Heart left ventricle (tissue), 16 donors: ENCODE results near the gene DNAI2. TPM values are rescaled to one million over a fixed set of nuclear protein-coding genes. Genes with fewer than 3 reads are reported as not detected.
A peak's percentile ranks its signal among the peaks of the same experiment; 100 is the strongest.

ENCODE experiments used
- ATAC-seq, 4 donors: fragments of 200-7000 bp; cut with Tn5 transposase; one replicate each; pipeline ENCODE4 v1.9.1; 2020 to 2022; ENCODE audit warnings: moderate library complexity in 4 of 4, mild to moderate bottlenecking in 3 of 4, moderate number of reproducible peaks in 1 of 4
- DNase-seq, 5 donors: peaks; one replicate each; pipeline ENCODE4 v3.0.0-alpha.2; 2020
- H3K27ac ChIP-seq, 12 donors: fragments of 200-600 bp; sonication (generic) in 4 of 12; one replicate each; pipeline versions ENCODE4 v1.5.0 to v1.8.0; 2016 to 2022; ENCODE audit warnings: mild to moderate bottlenecking in 2 of 12
- H3K27me3 ChIP-seq, 9 donors: fragments of 200-600 bp; sonication (generic) in 2 of 9; one replicate each; pipeline versions ENCODE4 v1.5.1 to v1.8.0; 2016 to 2022; ENCODE audit warnings: mild to moderate bottlenecking in 3 of 9
- H3K36me3 ChIP-seq, 9 donors: fragments of 200-600 bp; sonication (generic) in 2 of 9; one replicate each; pipeline versions ENCODE4 v1.5.0 to v1.8.0; 2018 to 2022; ENCODE audit warnings: mild to moderate bottlenecking in 2 of 9
- H3K4me1 ChIP-seq, 12 donors: fragments of 200-600 bp; sonication (generic) in 4 of 12; one replicate each; pipeline versions ENCODE4 v1.5.0 to v1.8.0; 2016 to 2022; ENCODE audit warnings: mild to moderate bottlenecking in 3 of 12
- H3K4me3 ChIP-seq, 12 donors: fragments of 200-600 bp; sonication (generic) in 4 of 12; one replicate each; pipeline versions ENCODE4 v1.5.0 to v1.8.0; 2017 to 2022; ENCODE audit warnings: mild to moderate bottlenecking in 9 of 12, moderate library complexity in 4 of 12
- H3K9me3 ChIP-seq, 12 donors: fragments of 200-600 bp; sonication (generic) in 4 of 12; one replicate each; pipeline versions ENCODE4 v1.5.0 to v1.8.0; 2016 to 2022; ENCODE audit warnings: mild to moderate bottlenecking in 1 of 12
- CTCF ChIP-seq, 12 donors: fragments of 200-600 bp; sonication (generic) in 4 of 12; IDR thresholded peaks; one replicate each; pipeline versions ENCODE4 v1.5.0 to v1.8.0; 2018 to 2022; ENCODE audit warnings: antibody characterized with exemption in 12 of 12, mild to moderate bottlenecking in 5 of 12
- POLR2A ChIP-seq, 2 donors: fragments of 450-650 bp; IDR thresholded peaks; one replicate each; pipeline ENCODE4 v1.6.1; 2017; ENCODE audit warnings: antibody characterized with exemption in 2 of 2, mild to moderate bottlenecking in 2 of 2, moderate library complexity in 2 of 2
- WGBS, 4 donors: extraction: QIAGEN DNeasy Blood & Tissue Kit in 2 of 4; methylation state at CpG; one replicate each; pipeline versions ENCODE4 v1.1.5 to v1.1.7; 2013 to 2018; 5-methylcytosine and 5-hydroxymethylcytosine counted together
- intact Hi-C, 10 donors: fragments of 100-400 bp; cut with DNase I; formaldehyde crosslinking; loops; one replicate each; pipeline versions ENCODE4 v1.11.1 to v1.14.2; 2022
- polyA plus RNA-seq, 2 donors: library from polyadenylated mRNA; stranded (reverse); fragments of 200-250 nt; gene quantifications; one replicate each; pipeline ENCODE4 v1.2.3, GENCODE V29; 2013
- total RNA-seq, 9 donors: library from RNA; depleted of rRNA in 2 of 9; stranded (reverse); fragments of >200 nt in 2 of 9; fragmentation: NEBNext Ultra II Directional in 3 of 9; extraction: Animal tissue kit (Norgen Biotek cat#: 25700) in 3 of 9; gene quantifications; one replicate each; pipeline versions ENCODE4 v1.1.0 to v1.2.4, GENCODE V29; 2016 to 2023
- donor health status: ischemic (EF 13 %, LVEDD 7.1; RV severe dilation, severe dysfunction).
- donor health status: healthy with polysubstance abuse.
- donor health status: DM: no; HTN: yes; CAD: no.
- donor health status: DM: no; HTN: no; CAD: no.
- donor health status: ischemic (EF 25% LVEDD 6.9; RV normal size, moderate dysfunction).
- donor health status: ischemic (EF 25% LVEDD 5.7; RV mildly dilated, moderate dysfunction).
- donor health status: healthy.
- donor health status: DM: yes; HTN: yes; CAD: no.
- donor health status: ischemic (EF 35%, LVEDD 5.7; RV mildly dilated, moderate dysfunction).
- donor health status: nonischemic (EF 11% LVEDD 7.7; RV severe dilation, severe dysfunction).
- donor health status: DM: yes; HTN: yes; CAD: no.
- donor health status: PGD.
- donor health status: ischemic (EF 29% LVEDD 5.4; RV normal size, mild dysfunction).
- donor health status: nonischemic (EF 23%, LVEDD 6.1; RV moderate dilation, normal function).

Gene DNAI2
- total and polyA plus RNA-seq, 11 donors: not detected

- Histone ChIP-seq H3K27ac (no peak overlapping the region), H3K4me3 (no peak overlapping the region), H3K4me1 (peaks cover 0 to 11% (median 4%) of the 10 kb centered on the region in 12 donors), H3K9me3 (peaks cover 0 to 12% (median 0%) of the 10 kb centered on the region in 12 donors), H3K27me3 (no peaks in the 10 kb centered on the region), H3K36me3 (no peaks in the 10 kb centered on the region)
- 65 to 72% (median 69%) methylated on average over 8 to 10 of the region's 10 CpGs for WGBS, 4 donors
- intact Hi-C loops: loop anchor here in 7 of 10 donors (5.0 to 10.0 kb wide), 5 partner anchors 46 to 189 kb away; partner anchors contain the start of gene BTBD17 (in 1 of the 7)
- TF ChIP-seq POLR2A (IDR thresholded peaks at IDR 0.05) (no peak), CTCF (IDR thresholded peaks at IDR 0.05) (peak in 6 of 12 donors; percentile 5 to 25 (median 15))
- DNase-seq (no peak), ATAC-seq (no peak)
Observed at GRCh38 chr17:74305865-74306654, 32.0 kb downstream of the DNAI2 start.

- H3K27ac ChIP-seq: peak overlapping the region in 5 of 12 donors; percentile 2 to 65 (median 28)
- peaks cover 0 to 21% (median 0%) of the 10 kb centered on the region in 12 donors for H3K9me3 ChIP-seq
- intact Hi-C loops: loop anchor here in 7 of 10 donors (5.0 to 10.0 kb wide), 5 partner anchors 44 to 187 kb away; partner anchors contain the start of gene BTBD17 (in 1 of the 7)
- ATAC-seq: peak; percentile 79 to 94 (median 91)
- H3K36me3 ChIP-seq: no peaks in the 10 kb centered on the region
- DNase-seq: peak; percentile 68 to 84 (median 75)
- no peak overlapping the region for H3K4me3 ChIP-seq
- no peak for TF ChIP-seq CTCF (IDR thresholded peaks at IDR 0.05)
- no peak for TF ChIP-seq POLR2A (IDR thresholded peaks at IDR 0.05)
- peaks cover 0 to 11% (median 4%) of the 10 kb centered on the region in 12 donors for H3K4me1 ChIP-seq
- H3K27me3 ChIP-seq: no peaks in the 10 kb centered on the region
- WGBS, 4 donors: 35 to 42% (median 39%) methylated on average over 15 of the region's 15 CpGs
Observed at GRCh38 chr17:74307984-74308773, 34.1 kb downstream of the DNAI2 start.

GRCh38 chr17:74309902-74310301 lies 35.9 kb downstream of the DNAI2 start:
- Histone ChIP-seq H3K4me1 (peaks cover 0 to 11% (median 4%) of the 10 kb centered on the region in 12 donors), H3K36me3 (no peaks in the 10 kb centered on the region), H3K27me3 (no peaks in the 10 kb centered on the region), H3K9me3 (peaks cover 0 to 17% (median 0%) of the 10 kb centered on the region in 12 donors), H3K27ac (no peak overlapping the region), H3K4me3 (no peak overlapping the region)
- intact Hi-C loops: loop anchor here in 8 of 10 donors (5.0 to 10.0 kb wide), 5 partner anchors 42 to 185 kb away; partner anchors contain the start of gene BTBD17 (in 1 of the 8)
- 69 to 87% (median 79%) methylated on average over 5 to 12 of the region's 12 CpGs for WGBS, 4 donors
- ATAC-seq: no peak
- TF ChIP-seq POLR2A (IDR thresholded peaks at IDR 0.05): no peak
- TF ChIP-seq CTCF (IDR thresholded peaks at IDR 0.05): no peak
- DNase-seq: peak in 1 of 5 donors; percentile 30
